ENCODE measurements around the gene BRSK1.

BRSK1 gene

GRCh38 chr19:55253842-55254624 lies 29.8 kb upstream of the BRSK1 start:
- DNase-seq (ENCODE audit: low read depth): no peak

- DNase-seq (ENCODE audit: low read depth): no peak
These were observed 29.2 kb upstream of the BRSK1 start for GRCh38 chr19:55254625-55254977.

- no peak for DNase-seq (ENCODE audit: low read depth)
These were observed 28.0 kb upstream of the BRSK1 start for GRCh38 chr19:55255618-55256423.

DNA sequence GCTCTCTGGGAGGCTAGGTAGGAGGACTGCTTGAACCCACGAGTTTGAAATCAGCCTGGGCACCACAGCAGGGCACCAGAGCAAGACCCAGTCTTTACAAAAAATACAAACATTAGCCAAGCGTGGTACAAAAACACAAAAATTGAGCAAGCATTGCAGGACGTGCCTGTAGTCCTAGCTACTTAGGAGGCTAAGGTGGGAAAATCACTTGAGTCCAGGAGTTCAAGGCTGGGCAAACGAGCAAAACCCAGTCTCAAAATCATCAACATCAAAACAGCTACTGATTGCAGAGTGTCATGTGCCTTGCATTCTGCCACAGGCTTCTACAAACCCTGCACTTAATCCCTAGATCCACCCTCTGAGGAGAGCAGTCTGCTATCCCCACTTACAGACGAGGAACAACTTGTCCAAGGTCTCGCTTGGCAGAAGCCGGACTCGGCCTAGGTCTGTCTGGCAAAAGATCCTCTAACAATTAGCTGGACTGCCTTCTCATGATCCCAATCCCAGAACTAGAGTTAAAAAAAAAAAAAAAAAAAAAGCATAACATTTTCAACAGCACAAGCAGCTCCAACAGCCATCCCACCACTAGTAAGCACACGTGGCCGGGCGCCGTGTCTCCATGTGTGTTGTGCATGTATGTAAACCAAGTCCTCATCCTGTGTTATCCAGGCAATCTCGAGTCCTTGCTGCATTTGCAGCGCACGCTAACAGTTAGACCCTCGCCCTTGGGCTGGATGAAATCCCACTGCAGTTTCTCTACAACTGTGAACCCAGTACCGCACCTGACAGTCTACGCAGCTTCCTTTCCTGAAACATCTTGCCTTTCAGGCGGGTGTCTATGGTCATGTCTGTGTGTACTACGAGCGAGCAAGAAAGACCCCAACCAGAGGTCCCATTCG lies 27.0 kb upstream of the BRSK1 start:
- no peak for DNase-seq (ENCODE audit: low read depth)

DNA sequence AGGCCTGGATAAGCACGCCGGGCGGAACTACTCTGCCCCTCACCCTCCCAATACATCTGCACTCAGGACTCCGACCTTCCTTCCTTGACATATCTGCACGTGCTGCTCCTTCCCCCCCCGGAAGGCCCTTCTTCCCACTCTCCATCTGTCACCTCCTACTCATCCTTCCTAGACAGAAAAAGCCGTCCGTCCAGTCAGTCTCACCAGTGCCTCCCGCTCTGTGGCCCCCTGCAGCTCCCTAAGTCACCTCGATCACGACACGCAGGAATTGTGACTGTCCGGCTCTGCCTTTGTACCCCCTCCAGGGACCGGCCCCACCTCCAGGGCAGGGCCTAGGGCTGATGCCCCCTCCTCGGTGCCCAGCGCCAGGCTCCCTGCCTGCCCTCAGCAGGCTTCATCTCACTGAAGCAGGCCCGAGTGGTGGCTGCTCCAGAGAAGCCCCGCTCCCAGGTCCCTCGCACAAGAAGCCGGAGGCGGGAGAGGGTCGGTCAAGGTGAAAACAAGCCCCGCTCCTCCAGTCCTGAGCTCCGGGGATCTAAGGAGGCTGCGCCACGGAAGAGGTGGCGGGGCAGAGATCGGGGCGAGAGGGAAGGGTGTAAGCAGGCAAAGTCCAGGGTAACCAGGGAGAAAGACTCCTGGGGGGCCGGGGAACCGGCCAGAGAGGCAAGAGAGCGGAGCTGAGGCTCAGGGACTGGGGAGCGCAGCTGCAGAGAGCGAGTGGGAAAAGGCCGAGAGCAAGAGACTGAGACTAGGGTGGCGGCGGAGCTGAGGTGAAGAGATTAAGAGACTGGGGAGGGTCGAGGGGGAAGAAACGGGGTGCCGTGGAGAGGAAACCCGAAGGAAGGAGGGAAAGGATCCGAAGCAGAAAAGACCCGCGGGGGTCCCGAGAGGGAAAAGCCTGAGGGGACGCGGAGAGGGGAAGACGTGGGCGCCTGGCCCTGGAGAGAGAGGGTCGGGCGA lies 26.1 kb upstream of the BRSK1 start:
- DNase-seq (ENCODE audit: low read depth): no peak

DNA sequence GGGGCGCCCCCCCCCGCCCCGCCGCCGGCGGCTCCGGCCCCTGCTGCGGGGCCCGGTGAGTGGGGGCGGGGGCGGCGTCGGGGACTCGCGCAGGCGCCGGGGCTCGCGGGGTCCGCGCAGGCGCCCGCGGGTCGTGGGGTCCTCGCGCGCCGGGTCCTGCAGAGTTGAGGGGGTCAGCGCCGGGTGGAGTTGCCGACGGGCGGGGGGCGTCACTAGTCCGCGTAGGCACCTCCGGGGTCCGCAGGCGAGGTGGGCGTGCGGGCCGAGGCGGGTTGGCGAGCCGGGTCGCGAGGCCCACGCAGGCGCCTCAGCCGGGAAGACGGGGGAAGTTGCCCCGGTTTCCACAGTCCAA lies 25.3 kb upstream of the BRSK1 start:
- DNase-seq (ENCODE audit: low read depth): no peak

GRCh38 chr19:55258828-55259539 lies 24.8 kb upstream of the BRSK1 start, which contains the start of gene PPP6R1:
Gene PPP6R1, minus strand, starts transcription at chr19:55259017. Its CDS starts 11,914 bp downstream, at chr19:55247103.
- peak; percentile 84 for DNase-seq (ENCODE audit: low read depth)

- no peak for DNase-seq (ENCODE audit: low read depth)
These were observed 24.1 kb upstream of the BRSK1 start for GRCh38 chr19:55259540-55260210.

GRCh38 chr19:55261671-55262126 lies 22.1 kb upstream of the BRSK1 start:
- DNase-seq (ENCODE audit: low read depth): no peak

DNA sequence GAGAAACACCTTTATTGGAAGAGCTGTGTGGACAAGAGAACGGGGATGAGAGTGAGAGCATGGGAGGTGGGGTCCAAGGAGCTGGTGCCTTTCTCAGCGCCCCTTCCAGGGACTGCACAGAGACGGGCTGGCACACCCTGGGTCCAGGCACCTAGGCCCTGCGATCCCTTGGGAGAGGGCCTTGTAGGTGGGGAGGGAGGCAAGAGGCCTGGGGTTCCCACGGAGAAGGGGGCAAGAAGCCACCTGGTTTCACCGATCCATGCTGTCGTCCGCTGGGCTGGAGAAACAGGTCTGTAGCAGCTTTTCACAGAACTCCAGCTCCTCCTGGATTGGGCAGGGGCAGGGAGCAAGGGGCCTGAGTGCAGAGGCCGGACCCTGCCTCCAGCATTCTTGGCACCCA lies 21.4 kb upstream of the BRSK1 start:
- DNase-seq (ENCODE audit: low read depth): no peak

- DNase-seq (ENCODE audit: low read depth): no peak
These were observed 19.3 kb upstream of the BRSK1 start for GRCh38 chr19:55264531-55264930.

DNA sequence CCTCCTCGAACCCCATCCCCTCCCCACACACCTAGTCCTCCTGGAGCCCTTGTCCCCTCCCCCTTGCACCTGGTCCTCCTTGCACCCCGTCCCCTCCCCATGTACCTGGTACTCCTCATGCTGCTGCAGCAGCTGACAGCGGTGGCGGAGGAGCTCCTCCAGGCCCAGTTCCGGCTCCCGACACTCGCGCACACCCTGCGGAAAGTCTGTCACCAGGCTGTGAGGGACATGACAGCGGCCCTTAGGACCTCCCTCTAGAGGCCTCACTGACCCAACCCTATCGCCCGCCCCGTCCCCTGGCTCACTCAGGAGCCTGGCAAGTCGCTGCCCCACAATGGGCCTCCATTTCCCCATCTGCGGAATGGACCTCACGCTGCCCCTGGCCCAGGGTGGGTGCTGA lies 18.6 kb upstream of the BRSK1 start:
- no peak for DNase-seq (ENCODE audit: low read depth)

- no peak for DNase-seq (ENCODE audit: low read depth)
These were observed 17.9 kb upstream of the BRSK1 start for GRCh38 chr19:55265723-55266386.

GRCh38 chr19:55266404-55266803 lies 17.4 kb upstream of the BRSK1 start:
- DNase-seq (ENCODE audit: low read depth): no peak

DNA sequence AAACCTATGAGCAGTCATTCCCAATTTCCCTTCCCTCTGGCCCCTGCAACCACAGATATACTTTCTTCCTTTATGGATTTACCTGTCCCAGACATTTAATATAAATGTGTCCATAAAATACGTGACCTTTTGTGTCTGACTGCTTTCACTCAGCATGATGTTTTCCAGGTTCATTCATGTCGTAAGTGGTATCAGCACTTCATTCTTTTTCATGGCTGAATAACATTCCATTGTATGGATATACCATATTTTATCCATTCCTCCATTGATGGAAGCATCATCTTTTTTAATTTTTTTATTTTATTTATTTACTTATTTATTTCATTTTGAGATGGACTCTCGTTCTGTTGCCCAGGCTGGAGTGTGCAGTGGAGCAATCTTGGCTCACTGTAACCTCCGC lies 17.0 kb upstream of the BRSK1 start:
- no peak for DNase-seq (ENCODE audit: low read depth)

DNA sequence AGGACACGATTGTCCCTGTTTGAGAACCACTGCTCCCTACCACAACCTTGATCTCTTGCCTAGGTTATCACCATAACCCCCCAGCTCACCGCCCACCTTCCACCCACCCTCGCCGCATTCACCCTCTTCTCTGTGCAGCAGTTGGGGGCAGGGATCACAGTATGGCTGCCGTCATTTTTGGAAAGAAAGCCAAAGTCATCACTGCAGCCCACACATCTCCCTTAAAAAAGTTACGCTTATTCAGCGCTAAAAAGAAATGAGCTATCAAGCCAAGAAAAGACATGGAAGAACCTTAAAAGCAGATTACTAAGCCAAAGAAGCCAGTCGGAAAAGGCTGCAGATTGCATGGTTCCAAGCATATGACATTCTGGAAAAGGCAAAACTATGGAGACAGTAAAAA lies 14.5 kb upstream of the BRSK1 start:
- DNase-seq (ENCODE audit: low read depth): no peak

GRCh38 chr19:55270172-55270942 lies 13.4 kb upstream of the BRSK1 start:
- no peak for DNase-seq (ENCODE audit: low read depth)

- no peak for DNase-seq (ENCODE audit: low read depth)
These were observed 11.7 kb upstream of the BRSK1 start for GRCh38 chr19:55272142-55272541.
